B cell (primary cell): ENCODE measurements around the gene MORF4L1. TPM values are rescaled to one million over a fixed set of nuclear protein-coding genes. Genes with fewer than 3 reads are reported as not detected.

Experiments
- ATAC-seq: fragments of 200-7000 bp; cut with Tn5 transposase; one replicate; pipeline ENCODE4 v1.10.0; 2021; ENCODE audit warnings: low read depth, mild to moderate bottlenecking, moderate number of reproducible peaks, moderate library complexity
- CTCF ChIA-PET: fragments of 350-600 bp; sonication (Branson Sonifier 250); formaldehyde crosslinking; loops from one replicate; lab custom pipeline; 2021; ENCODE audit warnings: antibody characterized with exemption, inconsistent platforms; lab: Charles Lee
- POLR2A ChIA-PET: fragments of 350-600 bp; sonication (Branson Sonifier 250); formaldehyde crosslinking; loops from one replicate; lab custom pipeline; 2021; ENCODE audit warnings: antibody characterized with exemption; lab: Charles Lee
- DNase-seq: peaks from one replicate; pipeline ENCODE4 v3.0.0; 2013
- H2AFZ ChIP-seq: 2 replicates; pipeline ENCODE4 v1.6.1; 2012; ENCODE audit warnings: mild to moderate bottlenecking, low read depth, low read length; ENCODE audit not compliant: insufficient read depth, poor library complexity, severe bottlenecking
- H3K27ac ChIP-seq, 2 donors: 1 replicate in 1 of 2; 2 replicates in 1 of 2; pipeline ENCODE4 v1.5.1; 2012 to 2013; ENCODE audit warnings: low read length in 2 of 2, mild to moderate bottlenecking in 2 of 2, moderate library complexity in 1 of 2
- H3K27me3 ChIP-seq, 4 experiments: fragments of 200-600 bp in 1 of 4; sonication (generic) in 1 of 4; replicated peaks in 1 of 4; 1 replicate in 2 of 4; 2 replicates in 2 of 4; pipeline versions ENCODE4 v1.6.1 to v1.7.0; 2013 to 2016; ENCODE audit warnings: low read length in 3 of 4, mild to moderate bottlenecking in 2 of 4, mixed read lengths in 1 of 4, moderate library complexity in 1 of 4; ENCODE audit not compliant: insufficient read depth in 4 of 4, control insufficient read depth in 3 of 4; ENCODE audit errors: control extremely low read depth in 1 of 4
- H3K36me3 ChIP-seq, 2 experiments: replicated peaks in 1 of 2; 1 replicate in 1 of 2; 2 replicates in 1 of 2; pipeline versions ENCODE4 v1.6.1 to v1.7.1; 2013; ENCODE audit warnings: low read length in 1 of 2; ENCODE audit not compliant: insufficient read depth in 2 of 2, control insufficient read depth in 1 of 2; ENCODE audit errors: control extremely low read depth in 1 of 2, extremely low read depth in 1 of 2
- H3K4me1 ChIP-seq, 2 donors: fragments of 200-600 bp in 1 of 2; sonication (generic) in 1 of 2; 1 replicate in 1 of 2; 2 replicates in 1 of 2; pipeline versions ENCODE4 v1.5.1 to v1.6.1; 2013 to 2017; ENCODE audit warnings: low read length in 2 of 2; ENCODE audit not compliant: control insufficient read depth in 2 of 2, insufficient read depth in 2 of 2
- H3K4me2 ChIP-seq: replicated peaks from 2 replicates; pipeline ENCODE3; 2012; ENCODE audit warnings: mild to moderate bottlenecking, low read depth, low read length; ENCODE audit not compliant: poor library complexity, severe bottlenecking
- H3K4me3 ChIP-seq, 5 experiments: fragments of 200-600 bp in 1 of 5; sonication (generic) in 1 of 5; 1 replicate in 3 of 5; 2 replicates in 2 of 5; pipeline versions ENCODE4 v1.5.1 to v1.7.0; 2011 to 2016; ENCODE audit warnings: low read length in 4 of 5, mild to moderate bottlenecking in 4 of 5, low read depth in 2 of 5, control low read depth in 1 of 5, moderate library complexity in 1 of 5; ENCODE audit not compliant: insufficient read depth in 1 of 5; ENCODE audit errors: control extremely low read depth in 1 of 5, extremely low read depth in 1 of 5
- H3K79me2 ChIP-seq: fragments of 200-600 bp; sonication (generic); one replicate; pipeline ENCODE4 v1.6.0; 2016; ENCODE audit warnings: low read length; ENCODE audit not compliant: control insufficient read depth, insufficient read depth
- H3K9ac ChIP-seq: fragments of 200-600 bp; sonication (generic); 2 replicates; pipeline ENCODE4 v1.6.1; 2017; ENCODE audit warnings: mild to moderate bottlenecking, low read length, moderate library complexity
- H3K9me3 ChIP-seq, 3 donors: one replicate each; pipeline versions ENCODE4 v1.6.1 to v1.7.1; 2013; ENCODE audit warnings: low read length in 2 of 3; ENCODE audit not compliant: control insufficient read depth in 2 of 3, insufficient read depth in 1 of 3; ENCODE audit errors: control extremely low read depth in 1 of 3
- H4K20me1 ChIP-seq: 2 replicates; pipeline ENCODE4 v1.6.0; 2012; ENCODE audit warnings: mild to moderate bottlenecking, low read length; ENCODE audit not compliant: insufficient read depth, control insufficient read depth, poor library complexity, severe bottlenecking
- H3K27ac Mint-ChIP-seq: one replicate; pipeline ENCODE4 v1.8.0; 2021; ENCODE audit warnings: mixed read lengths
- H3K27me3 Mint-ChIP-seq: one replicate; pipeline ENCODE4 v1.8.0; 2021; ENCODE audit warnings: mixed read lengths
- H3K4me1 Mint-ChIP-seq: one replicate; pipeline ENCODE4 v1.8.0; 2021; ENCODE audit warnings: mixed read lengths
- H3K4me3 Mint-ChIP-seq: one replicate; pipeline ENCODE4 v1.8.0; 2021; ENCODE audit warnings: mixed read lengths
- H3K9me3 Mint-ChIP-seq: one replicate; pipeline ENCODE4 v1.8.0; 2022; ENCODE audit warnings: mixed read lengths; ENCODE audit not compliant: insufficient read depth
- CTCF ChIP-seq: fragments of 200-600 bp; IDR thresholded peaks from one replicate; pipeline ENCODE4 v1.8.0; 2022; ENCODE audit warnings: antibody characterized with exemption, mild to moderate bottlenecking
- EZH2 ChIP-seq: IDR thresholded peaks from 2 replicates; pipeline ENCODE4 v1.6.1; 2012; ENCODE audit warnings: borderline replicate concordance, low read depth, mild to moderate bottlenecking, moderate library complexity, low read length; ENCODE audit not compliant: insufficient read depth, poor library complexity, severe bottlenecking
- WGBS: methylation state at CpG from one replicate; pipeline ENCODE4 v1.1.5; 2013; ENCODE audit warnings: missing lambda C conversion rate; ENCODE audit not compliant: insufficient coverage; 5-methylcytosine and 5-hydroxymethylcytosine counted together
- intact Hi-C: fragments of 100-400 bp; cut with micrococcal nuclease; formaldehyde crosslinking; loops from one replicate; pipeline ENCODE4 v1.10.0; 2022
- polyA plus RNA-seq: library from polyadenylated mRNA; depleted of rRNA; stranded (reverse); fragments of >200 nt; gene quantifications from 2 replicates; pipeline ENCODE4 v1.2.3, GENCODE V29; 2012
- total RNA-seq, 2 donors: library from RNA; stranded (reverse); fragments of 120-200 nt in 1 of 2; gene quantifications; 1 replicate in 1 of 2; 2 replicates in 1 of 2; pipeline versions ENCODE4 v1.2.3 to v1.2.4, GENCODE V29; 2013 to 2022

MORF4L1 gene
- total and polyA plus RNA-seq, 2 donors (not counting 1 experiment from before 2014, with no cell fraction given) = 79.0 to 242 TPM

- intact Hi-C loops = loop anchor here (1.0 to 2.0 kb wide), 2 partner anchors 60 to 71 kb away; partner anchors contain the start of gene MORF4L1
- Histone ChIP-seq H4K20me1 (no peaks in the 10 kb centered on the region), H3K9ac (peak overlapping the region; percentile 87), H3K4me1 (peaks cover 41 to 55% of the 10 kb centered on the region in 2 donors), H3K36me3 (no peaks in the 10 kb centered on the region), H3K9me3 (peaks cover 0 to 7% (median 0%) of the 10 kb centered on the region in 3 donors), H3K79me2 (peaks cover 43% of the 10 kb centered on the region), H3K27me3 (no peaks in the 10 kb centered on the region), H3K4me2 (peak overlapping the region; percentile 96), H3K27ac (peak overlapping the region; percentile 77 to 83), H2AFZ (peak overlapping the region; percentile 87), H3K4me3 (peak overlapping the region; percentile 61 to 97 (median 94))
- Mint-ChIP-seq H3K27ac (peak overlapping the region; percentile 95), H3K4me3 (peak overlapping the region; percentile 98), H3K4me1 (peaks cover 34% of the 10 kb centered on the region), H3K9me3 (no peaks in the 10 kb centered on the region), H3K27me3 (no peaks in the 10 kb centered on the region)
- CTCF ChIA-PET = interaction anchor here (0.8 to 2.7 kb wide), 8 partner anchors 8 to 240 kb away, joined by 3 to 31 read pairs (median 5); no protein-coding TSS in a partner anchor
- ATAC-seq (peak; percentile 9), DNase-seq (no peak)
- WGBS = 59% methylated on average over 10 of the region's 12 CpGs
- TF ChIP-seq EZH2 (no peak), CTCF (no peak)
- POLR2A ChIA-PET = interaction anchor here (0.6 to 2.1 kb wide), 7 partner anchors 23 to 147 kb away, joined by 3 to 12 read pairs (median 5); partner anchors contain the start of gene MORF4L1
These were observed 71.5 kb downstream of the MORF4L1 start for GRCh38 chr15:78944202-78944625.
